Urothelium cell line (cell line): Measurements from ENCODE around the gene CGB3.

Experiments used
- DNase-seq: peaks from one replicate; pipeline ENCODE4 v3.0.0; 2011; ENCODE audit warnings: low spot score, mixed read lengths
- FAIRE-seq: peaks from 2 replicates; lab custom pipeline; 2011; peaks lifted over from hg19 to GRCh38; lab: Jason Lieb, UNC

CGB3 gene

GRCh38 chr19:49017666-49018351 lies 6.3 kb downstream of the CGB3 start:
- DNase-seq = no peak
- no peak for FAIRE-seq

DNA sequence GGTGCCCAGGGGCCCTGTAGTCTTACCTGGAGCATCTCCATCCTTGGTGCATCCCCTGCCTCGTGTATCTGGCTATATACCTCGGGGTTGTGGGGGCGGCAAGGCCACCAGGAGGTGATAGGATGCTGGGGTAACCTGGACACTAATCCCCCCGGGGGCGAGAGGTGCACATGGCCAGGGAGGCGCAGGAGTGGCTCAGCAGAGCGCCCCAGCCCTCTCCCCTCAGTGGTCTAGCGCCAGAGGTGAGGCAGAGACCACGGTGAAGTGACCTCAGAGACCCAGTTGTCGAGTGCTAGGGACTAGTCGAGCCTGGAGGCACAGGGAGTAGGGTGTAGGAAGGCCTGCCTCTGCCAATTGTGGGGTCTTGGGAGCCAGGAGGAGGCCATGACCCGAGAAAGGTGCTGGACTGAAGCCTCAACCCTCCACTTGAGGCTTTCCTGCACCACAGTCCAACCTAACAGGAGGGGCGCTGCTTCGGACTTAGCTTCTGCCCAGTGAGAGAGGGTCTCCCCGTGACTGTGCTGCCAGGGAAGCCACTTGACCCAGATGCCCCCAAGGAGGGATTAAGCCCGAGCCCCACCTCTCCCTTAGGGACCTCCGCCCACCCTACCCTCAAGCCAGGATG lies 7.0 kb downstream of the CGB3 start, which contains the start of gene LHB:
TSS of gene LHB (minus strand) at position 51 of the 625 bp plus-strand sequence. CDS start at position 41, 10 bp downstream.
- no peak for DNase-seq
- FAIRE-seq = no peak

DNA sequence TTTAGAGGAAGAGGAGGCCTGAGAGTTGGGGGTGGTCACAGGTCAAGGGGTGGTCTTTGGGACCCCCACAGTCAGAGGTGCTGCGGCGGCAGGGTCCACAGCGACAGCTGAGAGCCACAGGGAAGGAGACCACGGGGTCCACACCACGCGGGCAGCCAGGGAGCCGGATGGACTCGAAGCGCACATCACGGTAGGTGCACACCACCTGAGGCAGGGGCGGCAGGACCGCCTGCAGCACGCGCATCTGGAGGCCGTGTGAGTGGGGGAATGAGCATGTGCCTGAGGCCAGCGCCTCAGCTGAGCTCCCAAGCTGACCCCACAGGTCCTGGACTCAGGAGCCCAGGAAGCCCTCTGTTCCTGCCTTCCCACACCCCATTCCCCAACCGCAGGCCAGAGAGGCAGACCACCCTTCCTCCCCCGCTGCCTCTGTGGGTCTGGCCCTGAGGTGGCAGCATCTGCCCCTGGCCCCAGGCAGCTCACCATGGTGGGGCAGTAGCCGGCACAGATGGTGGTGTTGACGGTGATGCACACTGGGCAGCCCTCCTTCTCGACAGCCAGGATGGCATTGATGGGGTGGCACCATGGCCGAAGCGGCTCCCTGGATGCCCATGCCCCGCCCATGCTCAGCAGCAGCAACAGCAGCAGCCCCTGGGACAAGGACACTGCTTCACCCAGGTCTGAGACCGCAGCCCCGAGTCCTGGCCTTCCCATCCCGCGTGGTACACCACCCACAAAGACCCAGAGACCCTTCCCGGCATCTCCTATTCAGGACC lies 7.9 kb downstream of the CGB3 start:
- FAIRE-seq = no peak
- no peak for DNase-seq

DNA sequence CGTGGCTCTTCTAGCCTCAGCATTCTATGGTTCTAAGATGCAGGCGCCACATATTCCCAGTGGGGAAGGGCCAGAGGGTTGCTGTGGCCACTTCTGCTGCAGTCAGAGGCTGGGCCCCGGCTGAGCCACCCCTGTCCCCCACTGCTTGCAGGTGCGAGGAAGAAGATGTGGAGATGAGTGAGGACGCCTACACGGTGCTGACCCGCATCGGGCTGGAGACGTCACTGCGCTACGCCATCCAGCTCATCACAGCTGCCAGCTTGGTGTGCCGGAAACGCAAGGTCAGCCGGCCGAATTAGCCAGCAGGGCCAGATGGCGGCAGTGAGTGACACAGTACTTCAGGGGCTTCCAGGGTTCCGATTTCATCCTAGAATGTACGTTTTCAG lies 9.3 kb downstream of the CGB3 start:
- FAIRE-seq (no peak), DNase-seq (no peak)

DNA sequence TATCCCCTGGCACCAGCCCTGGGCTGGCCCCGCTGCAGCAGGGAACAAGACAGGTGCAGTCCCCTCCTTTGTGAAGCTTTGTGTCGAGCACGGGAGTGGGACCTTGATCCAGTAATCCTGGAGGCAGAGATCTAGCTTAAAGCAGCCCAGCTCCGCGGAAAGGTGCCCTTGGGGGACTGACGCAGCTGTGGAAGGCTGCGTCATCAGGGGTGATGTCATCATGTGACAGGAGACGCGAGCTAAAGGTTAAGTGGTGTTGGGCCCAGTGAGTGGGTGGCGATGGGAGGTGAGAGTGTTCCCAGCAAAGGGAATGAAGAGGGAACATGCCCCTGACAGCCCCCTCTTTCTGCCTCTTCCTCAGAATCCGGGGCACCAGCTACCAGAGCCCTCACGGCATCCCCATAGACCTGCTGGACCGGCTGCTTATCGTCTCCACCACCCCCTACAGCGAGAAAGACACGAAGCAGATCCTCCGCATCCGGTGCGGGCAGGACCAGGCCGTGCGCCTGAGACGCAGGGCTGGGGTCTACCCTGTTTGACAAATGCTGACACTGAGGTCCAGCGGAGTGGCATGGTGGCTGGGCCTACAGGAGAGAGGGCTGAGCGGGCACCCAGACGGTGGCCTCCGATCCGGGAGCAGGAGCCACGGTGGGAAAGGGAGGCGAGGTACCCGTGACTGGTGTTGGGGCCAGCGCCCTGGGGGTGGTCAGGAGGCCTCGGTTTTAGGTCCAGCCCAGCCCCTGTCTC lies 9.8 kb downstream of the CGB3 start:
- FAIRE-seq (no peak), DNase-seq (no peak)

DNA sequence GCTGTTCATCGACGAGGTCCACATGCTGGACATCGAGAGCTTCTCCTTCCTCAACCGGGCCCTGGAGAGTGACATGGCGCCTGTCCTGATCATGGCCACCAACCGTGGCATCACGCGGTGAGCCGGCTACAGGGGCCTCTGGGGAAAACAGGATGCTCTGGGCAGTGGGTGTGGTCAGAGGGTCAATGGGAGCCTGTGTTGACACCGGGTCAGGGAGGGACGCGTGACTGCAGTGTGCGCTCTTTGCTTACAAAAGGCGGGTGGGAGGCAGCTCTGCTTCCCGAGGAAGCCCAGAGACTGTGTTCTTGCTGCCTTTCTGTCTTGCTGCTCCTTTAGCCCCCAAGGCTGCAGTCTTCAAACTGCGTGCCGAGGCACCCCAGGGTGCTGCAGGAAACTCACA lies 12.9 kb downstream of the CGB3 start:
- no peak for DNase-seq
- FAIRE-seq = no peak

- FAIRE-seq (no peak), DNase-seq (no peak)
These were observed 13.7 kb downstream of the CGB3 start for GRCh38 chr19:49010453-49010852.

- DNase-seq = no peak
- FAIRE-seq = no peak
These were observed 14.3 kb downstream of the CGB3 start for GRCh38 chr19:49009828-49010227.

GRCh38 chr19:49006905-49007304 lies 17.2 kb downstream of the CGB3 start:
- no peak for DNase-seq
- no peak for FAIRE-seq

GRCh38 chr19:49004964-49005614 lies 19.0 kb downstream of the CGB3 start:
- no peak for DNase-seq
- FAIRE-seq = no peak

DNA sequence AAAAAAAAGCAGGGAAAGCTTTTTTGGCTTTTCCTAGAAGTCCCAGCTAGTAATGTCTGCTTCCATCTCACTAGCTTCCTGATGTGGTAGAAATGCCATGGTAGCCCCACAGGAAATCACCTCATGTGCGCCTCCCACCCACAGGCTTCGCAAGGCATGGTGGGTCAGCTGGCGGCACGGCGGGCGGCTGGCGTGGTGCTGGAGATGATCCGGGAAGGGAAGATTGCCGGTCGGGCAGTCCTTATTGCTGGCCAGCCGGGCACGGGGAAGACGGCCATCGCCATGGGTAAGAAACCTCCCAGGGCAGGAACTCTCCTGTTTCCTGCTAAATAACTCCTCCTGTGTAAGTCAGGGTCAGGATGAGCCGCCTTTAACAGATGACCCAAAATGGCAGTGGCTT lies 20.0 kb downstream of the CGB3 start:
- FAIRE-seq (no peak), DNase-seq (no peak)

DNA sequence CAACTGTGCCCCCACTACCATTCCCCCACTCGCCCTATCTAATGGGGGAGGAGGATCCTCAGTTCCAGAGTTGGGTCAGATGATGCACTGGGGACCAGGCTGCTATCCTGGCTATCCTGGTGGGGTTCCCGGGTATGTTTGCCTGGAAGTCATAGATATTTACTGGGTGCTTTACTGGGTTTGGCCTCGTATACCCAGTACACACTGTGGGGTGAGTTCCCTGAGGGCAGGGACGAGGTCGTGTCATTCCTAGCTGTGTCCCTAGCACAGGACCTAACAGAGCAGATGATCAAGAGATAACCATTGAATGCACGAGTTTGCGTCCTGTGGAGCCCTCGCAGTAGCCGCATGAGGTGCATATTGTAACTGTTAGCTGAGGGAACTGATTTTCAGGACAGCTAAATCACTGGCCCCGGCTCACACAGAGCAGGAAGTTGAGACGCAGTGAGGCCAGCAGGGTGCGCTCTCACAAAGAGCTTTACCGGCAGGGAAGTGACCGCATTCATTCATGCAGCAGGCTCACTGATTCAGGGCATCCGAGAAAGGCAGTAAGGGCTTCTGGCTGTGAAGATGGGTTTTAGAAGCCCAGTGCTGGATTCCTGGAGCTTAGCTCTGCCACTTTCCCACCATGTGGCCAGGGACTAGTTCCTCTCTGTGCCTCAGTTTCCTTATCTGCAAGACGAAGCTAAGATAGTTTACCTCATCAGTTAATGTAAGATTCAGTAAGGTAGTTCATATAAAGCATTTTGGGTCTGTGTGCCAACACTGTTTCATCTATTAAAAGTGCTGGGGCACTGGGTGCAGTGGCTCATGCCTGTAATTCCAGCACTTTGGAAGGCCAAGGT lies 24.4 kb downstream of the CGB3 start:
- FAIRE-seq (no peak), DNase-seq (peak; percentile 53)

DNA sequence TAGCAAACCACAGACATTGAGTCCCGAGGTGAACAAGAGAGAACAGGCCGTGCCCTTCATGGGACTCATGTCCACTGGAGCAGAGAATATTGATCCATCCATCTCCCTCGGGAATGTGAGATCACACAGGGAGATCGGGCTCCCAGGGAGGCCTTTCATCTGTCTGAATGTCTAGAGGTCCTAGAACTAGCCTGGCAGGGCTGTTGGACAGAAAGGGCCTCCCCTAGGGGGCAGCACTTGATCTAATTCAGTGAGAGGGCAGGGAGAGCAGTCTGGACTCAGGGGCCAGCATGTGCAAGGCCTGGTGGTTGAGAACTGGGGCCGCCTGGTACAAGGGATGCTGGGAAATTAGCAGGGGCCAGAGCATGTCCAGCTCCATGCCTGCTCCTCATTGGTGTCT lies 26.2 kb downstream of the CGB3 start:
- no peak for FAIRE-seq
- DNase-seq = peak; percentile 41

GRCh38 chr19:48994035-48994386 lies 30.1 kb downstream of the CGB3 start:
- DNase-seq = no peak
- FAIRE-seq = no peak

GRCh38 chr19:48993175-48994034 lies 30.7 kb downstream of the CGB3 start, which contains the start of the genes GYS1 and RUVBL2:
GYS1 (minus strand) TSS chr19:48993309; CDS start chr19:48993112, 197 bp downstream.
RUVBL2 (plus strand) TSS chr19:48993887; CDS start chr19:48993912, 25 bp downstream.
- peak; percentile 89 for FAIRE-seq

GRCh38 chr19:48992581-48993174 lies 31.5 kb downstream of the CGB3 start:
- no peak for FAIRE-seq

More at GRCh38 chr19:48993175-48994034, 30.7 kb downstream of the CGB3 start, which contains the start of the genes GYS1 and RUVBL2:
- DNase-seq = peak; percentile 99

GRCh38 chr19:48991873-48992580 lies 32.1 kb downstream of the CGB3 start:
- FAIRE-seq (no peak), DNase-seq (peak; percentile 70)

More at GRCh38 chr19:48992581-48993174, 31.5 kb downstream of the CGB3 start:
- no peak for DNase-seq
